OCI-LY3 (cell line): ENCODE results near the gene ZNF883.

Source experiments
- EZH2phosphoT487 ChIP-seq: fragments of 200-600 bp; shearing (Covaris generic); IDR thresholded peaks from 2 replicates; pipeline ENCODE4 v1.6.1; 2018; ENCODE audit warnings: antibody characterized with exemption, mixed run types, low read depth
- TF ChIP-seq, protein P1 (sequence below): fragments of 200-600, 300-600 bp; sonication (generic); IDR thresholded peaks from 2 replicates; pipeline ENCODE4 v1.5.1; 2014; ENCODE audit warnings: antibody characterized with exemption, low read length, low read depth

- TF ChIP-seq, protein P1, sequence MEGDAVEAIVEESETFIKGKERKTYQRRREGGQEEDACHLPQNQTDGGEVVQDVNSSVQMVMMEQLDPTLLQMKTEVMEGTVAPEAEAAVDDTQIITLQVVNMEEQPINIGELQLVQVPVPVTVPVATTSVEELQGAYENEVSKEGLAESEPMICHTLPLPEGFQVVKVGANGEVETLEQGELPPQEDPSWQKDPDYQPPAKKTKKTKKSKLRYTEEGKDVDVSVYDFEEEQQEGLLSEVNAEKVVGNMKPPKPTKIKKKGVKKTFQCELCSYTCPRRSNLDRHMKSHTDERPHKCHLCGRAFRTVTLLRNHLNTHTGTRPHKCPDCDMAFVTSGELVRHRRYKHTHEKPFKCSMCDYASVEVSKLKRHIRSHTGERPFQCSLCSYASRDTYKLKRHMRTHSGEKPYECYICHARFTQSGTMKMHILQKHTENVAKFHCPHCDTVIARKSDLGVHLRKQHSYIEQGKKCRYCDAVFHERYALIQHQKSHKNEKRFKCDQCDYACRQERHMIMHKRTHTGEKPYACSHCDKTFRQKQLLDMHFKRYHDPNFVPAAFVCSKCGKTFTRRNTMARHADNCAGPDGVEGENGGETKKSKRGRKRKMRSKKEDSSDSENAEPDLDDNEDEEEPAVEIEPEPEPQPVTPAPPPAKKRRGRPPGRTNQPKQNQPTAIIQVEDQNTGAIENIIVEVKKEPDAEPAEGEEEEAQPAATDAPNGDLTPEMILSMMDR: no peak
- TF ChIP-seq EZH2phosphoT487: no peak
These were observed 45.2 kb upstream of the ZNF883 start for GRCh38 chr9:113057193-113057592.
